A673 (cell line): ENCODE measurements around the gene ZNF653.
A peak's percentile ranks its signal among the peaks of the same experiment; 100 is the strongest.

Experiments used
- EZH2 ChIP-seq: fragments of 200-600 bp; sonication (generic); IDR thresholded peaks from 2 replicates; pipeline ENCODE4 v1.6.1; 2017; ENCODE audit warnings: borderline replicate concordance, low read depth, mild to moderate bottlenecking, mixed read lengths, antibody characterized with exemption, low read length; ENCODE audit not compliant: poor library complexity, severe bottlenecking
- TF ChIP-seq, protein P1 (sequence below): fragments of 300-800, 200-600 bp; sonication (generic); conservative IDR thresholded peaks from 2 replicates; pipeline ENCODE4 v1.5.1; 2017; ENCODE audit warnings: low read depth, mild to moderate bottlenecking, antibody characterized with exemption, low read length, moderate library complexity, mixed read lengths

GRCh38 chr19:11460207-11460606 lies 45.4 kb downstream of the ZNF653 start:
- TF ChIP-seq, protein P1, sequence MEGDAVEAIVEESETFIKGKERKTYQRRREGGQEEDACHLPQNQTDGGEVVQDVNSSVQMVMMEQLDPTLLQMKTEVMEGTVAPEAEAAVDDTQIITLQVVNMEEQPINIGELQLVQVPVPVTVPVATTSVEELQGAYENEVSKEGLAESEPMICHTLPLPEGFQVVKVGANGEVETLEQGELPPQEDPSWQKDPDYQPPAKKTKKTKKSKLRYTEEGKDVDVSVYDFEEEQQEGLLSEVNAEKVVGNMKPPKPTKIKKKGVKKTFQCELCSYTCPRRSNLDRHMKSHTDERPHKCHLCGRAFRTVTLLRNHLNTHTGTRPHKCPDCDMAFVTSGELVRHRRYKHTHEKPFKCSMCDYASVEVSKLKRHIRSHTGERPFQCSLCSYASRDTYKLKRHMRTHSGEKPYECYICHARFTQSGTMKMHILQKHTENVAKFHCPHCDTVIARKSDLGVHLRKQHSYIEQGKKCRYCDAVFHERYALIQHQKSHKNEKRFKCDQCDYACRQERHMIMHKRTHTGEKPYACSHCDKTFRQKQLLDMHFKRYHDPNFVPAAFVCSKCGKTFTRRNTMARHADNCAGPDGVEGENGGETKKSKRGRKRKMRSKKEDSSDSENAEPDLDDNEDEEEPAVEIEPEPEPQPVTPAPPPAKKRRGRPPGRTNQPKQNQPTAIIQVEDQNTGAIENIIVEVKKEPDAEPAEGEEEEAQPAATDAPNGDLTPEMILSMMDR, result peak; percentile 43
- no peak for TF ChIP-seq EZH2
